Testis (tissue), 3 donors: ENCODE measurements around the gene FGF8. TPM values are rescaled to one million over a fixed set of nuclear protein-coding genes. Genes with fewer than 3 reads are reported as not detected.

Source experiments
- DNase-seq: peaks from one replicate; pipeline ENCODE4 v3.0.0-alpha.2; 2019
- H3K27ac ChIP-seq, 2 donors: fragments of 200-600 bp; sonication (generic); one replicate each; pipeline ENCODE4 v1.5.1; 2019
- H3K27me3 ChIP-seq: fragments of 200-600 bp; sonication (generic); one replicate; pipeline ENCODE4 v1.5.1; 2019
- H3K36me3 ChIP-seq: fragments of 200-600 bp; sonication (generic); one replicate; pipeline ENCODE4 v1.5.1; 2017; ENCODE audit warnings: low read depth; ENCODE audit errors: missing control alignments
- H3K4me1 ChIP-seq: fragments of 200-600 bp; sonication (generic); one replicate; pipeline ENCODE4 v1.5.1; 2019
- H3K4me3 ChIP-seq, 2 donors: fragments of 200-600 bp; sonication (generic); one replicate each; pipeline ENCODE4 v1.5.1; 2017 to 2019
- H3K9me3 ChIP-seq: fragments of 200-600 bp; sonication (generic); one replicate; pipeline ENCODE4 v1.5.1; 2017
- POLR2A ChIP-seq: fragments of 450-650 bp; IDR thresholded peaks from one replicate; pipeline ENCODE4 v1.6.1; 2017; ENCODE audit warnings: antibody characterized with exemption, mild to moderate bottlenecking, moderate library complexity
- WGBS, 2 donors: methylation state at CpG; one replicate each; pipeline ENCODE4 v1.1.5; 2018; 5-methylcytosine and 5-hydroxymethylcytosine counted together
- intact Hi-C: fragments of 100-400 bp; cut with DNase I; formaldehyde crosslinking; loops from one replicate; pipeline ENCODE4 v1.15.1; 2023; ENCODE audit warnings: low total_unique reads
- polyA plus RNA-seq: library from polyadenylated mRNA; stranded (reverse); fragments of 350-450 nt; fragmentation: Illumina TruSeq; extraction: RNeasy Lipid Tissue Mini Kit (QIAGEN cat#74804); gene quantifications from one replicate; pipeline ENCODE4 v1.2.3, GENCODE V29; 2014; ENCODE audit warnings: low read depth, low replicate concordance; ENCODE audit not compliant: insufficient read depth
- total RNA-seq, 2 donors: library from RNA; depleted of rRNA; stranded (reverse); fragments of >200 nt; gene quantifications; one replicate each; pipeline ENCODE4 v1.2.3, GENCODE V29; 2016
- TF ChIP-seq, protein P1 (sequence below), 3 experiments: fragments of 450-650 bp in 2 of 3; fragments of 200-600 bp in 1 of 3; sonication (generic) in 1 of 3; IDR thresholded peaks; one replicate each; pipeline ENCODE4 v1.5.1; 2016 to 2019; ENCODE audit warnings: antibody characterized with exemption in 3 of 3, mild to moderate bottlenecking in 2 of 3, moderate library complexity in 1 of 3

Gene FGF8
- total and polyA plus RNA-seq, 3 donors from 2014 or later: 0.41 to 1.1 TPM; not detected in 1

DNA sequence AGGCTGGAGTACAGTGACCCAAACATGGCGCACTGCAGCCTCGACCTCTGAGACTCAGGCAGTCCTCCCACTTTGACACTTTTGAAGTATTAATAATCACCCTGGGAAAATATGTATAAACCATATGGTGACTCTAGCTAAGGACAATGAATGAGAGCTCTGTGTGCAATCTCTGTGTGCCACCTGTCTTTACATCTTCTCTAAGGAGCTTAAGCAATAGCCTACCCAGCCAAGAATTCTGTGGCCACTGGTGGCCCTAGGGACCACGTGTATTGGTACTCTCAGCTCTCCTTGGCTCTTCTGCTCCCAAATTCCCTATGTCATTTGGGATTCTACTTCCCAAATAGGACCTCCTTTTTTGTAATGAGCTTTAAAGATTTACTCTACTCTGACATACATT is 23.7 kb downstream of the FGF8 start:
- no peak for DNase-seq

DNA sequence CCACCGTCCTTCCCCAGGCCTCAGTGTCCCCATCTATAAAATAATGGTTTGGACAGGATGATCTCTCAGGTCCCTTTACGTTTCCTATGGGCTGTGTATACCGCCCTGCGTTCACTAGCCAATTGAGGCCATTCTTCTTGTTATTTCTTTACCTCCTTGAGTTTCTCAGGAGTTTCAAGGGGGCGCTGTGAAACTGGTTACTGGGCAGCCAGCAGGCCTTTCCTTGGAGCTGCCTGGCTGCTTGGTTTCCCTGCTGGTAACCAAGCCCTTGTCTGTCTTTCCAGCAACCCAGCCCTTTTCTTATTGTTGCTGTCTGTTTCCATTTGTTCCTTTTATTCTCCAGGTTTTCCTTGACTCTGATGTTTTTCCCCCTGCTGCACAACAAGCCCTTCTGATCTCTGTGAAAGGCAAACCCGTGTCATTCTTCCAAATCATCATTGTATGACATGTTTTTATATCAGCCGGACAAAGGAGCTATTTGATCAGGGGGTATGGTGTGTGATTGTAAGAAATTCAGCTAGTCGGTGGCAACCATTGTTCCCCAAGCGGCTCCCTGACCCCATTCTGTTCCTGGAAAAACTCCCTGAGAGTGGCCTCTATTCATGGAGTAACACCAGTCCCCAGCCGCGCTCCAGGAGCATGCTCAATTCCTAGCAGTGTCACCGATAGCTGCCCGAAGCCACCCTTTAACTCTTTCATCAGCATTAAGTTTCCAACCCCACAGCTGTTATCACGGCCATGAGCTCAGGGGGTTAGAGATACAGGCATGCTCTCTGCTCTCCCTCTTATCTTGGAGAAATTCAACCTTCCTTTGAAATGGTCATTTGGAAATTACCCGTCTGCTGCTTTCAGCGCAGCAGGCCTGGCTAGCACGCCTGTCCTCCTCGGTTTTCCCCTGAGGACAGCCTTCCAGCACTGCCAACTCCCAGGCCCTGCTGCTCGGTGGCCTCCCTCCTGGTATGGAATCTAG is 26.6 kb downstream of the FGF8 start:
- no peaks in the 10 kb centered on the region for H3K27me3 ChIP-seq
- H3K36me3 ChIP-seq: no peaks in the 10 kb centered on the region
- TF ChIP-seq, protein P1, sequence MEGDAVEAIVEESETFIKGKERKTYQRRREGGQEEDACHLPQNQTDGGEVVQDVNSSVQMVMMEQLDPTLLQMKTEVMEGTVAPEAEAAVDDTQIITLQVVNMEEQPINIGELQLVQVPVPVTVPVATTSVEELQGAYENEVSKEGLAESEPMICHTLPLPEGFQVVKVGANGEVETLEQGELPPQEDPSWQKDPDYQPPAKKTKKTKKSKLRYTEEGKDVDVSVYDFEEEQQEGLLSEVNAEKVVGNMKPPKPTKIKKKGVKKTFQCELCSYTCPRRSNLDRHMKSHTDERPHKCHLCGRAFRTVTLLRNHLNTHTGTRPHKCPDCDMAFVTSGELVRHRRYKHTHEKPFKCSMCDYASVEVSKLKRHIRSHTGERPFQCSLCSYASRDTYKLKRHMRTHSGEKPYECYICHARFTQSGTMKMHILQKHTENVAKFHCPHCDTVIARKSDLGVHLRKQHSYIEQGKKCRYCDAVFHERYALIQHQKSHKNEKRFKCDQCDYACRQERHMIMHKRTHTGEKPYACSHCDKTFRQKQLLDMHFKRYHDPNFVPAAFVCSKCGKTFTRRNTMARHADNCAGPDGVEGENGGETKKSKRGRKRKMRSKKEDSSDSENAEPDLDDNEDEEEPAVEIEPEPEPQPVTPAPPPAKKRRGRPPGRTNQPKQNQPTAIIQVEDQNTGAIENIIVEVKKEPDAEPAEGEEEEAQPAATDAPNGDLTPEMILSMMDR (IDR thresholded peaks at IDR 0.05): no peak
- no peak for TF ChIP-seq POLR2A
- DNase-seq: no peak
- no peak overlapping the region for H3K27ac ChIP-seq
- intact Hi-C loops: no loop called here
- no peaks in the 10 kb centered on the region for H3K4me1 ChIP-seq
- no peaks in the 10 kb centered on the region for H3K9me3 ChIP-seq
- WGBS, 2 donors: 74 to 81% methylated on average over 19 of the region's 19 CpGs
- no peak overlapping the region for H3K4me3 ChIP-seq

More for the DNA sequence above, 23.7 kb downstream of the FGF8 start:
- intact Hi-C loops: no loop called here
- H3K36me3 ChIP-seq: no peaks in the 10 kb centered on the region
- H3K9me3 ChIP-seq: no peaks in the 10 kb centered on the region
- H3K4me3 ChIP-seq: no peak overlapping the region
- no peak overlapping the region for H3K27ac ChIP-seq
- WGBS, 2 donors: 80 to 83% methylated on average over 3 of the region's 3 CpGs
- TF ChIP-seq, protein P1 (IDR thresholded peaks at IDR 0.05): no peak
- no peak for TF ChIP-seq POLR2A
- no peaks in the 10 kb centered on the region for H3K27me3 ChIP-seq
- H3K4me1 ChIP-seq: no peaks in the 10 kb centered on the region

DNA sequence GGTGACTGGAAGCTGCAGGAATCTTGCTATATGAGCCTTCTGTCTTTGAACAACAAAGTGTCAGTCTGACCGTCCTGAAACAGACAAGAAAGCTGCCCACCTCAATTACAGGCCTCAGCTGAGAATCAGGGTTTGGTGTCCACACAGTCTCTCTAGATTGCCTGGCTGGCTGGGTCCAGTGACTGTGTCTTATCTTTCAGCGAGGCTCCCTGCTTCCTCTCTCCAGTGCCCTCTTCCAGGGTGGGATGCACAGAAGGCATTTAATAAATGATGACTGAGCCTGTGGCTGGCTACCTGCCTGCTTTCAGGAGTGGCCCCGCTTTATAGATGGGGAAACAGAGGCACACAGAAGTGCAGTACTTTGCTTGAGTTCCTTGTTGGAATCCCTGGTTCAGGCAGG is 27.4 kb downstream of the FGF8 start:
- no peak for DNase-seq
- no peaks in the 10 kb centered on the region for H3K27me3 ChIP-seq
- TF ChIP-seq POLR2A: no peak
- intact Hi-C loops: no loop called here
- no peaks in the 10 kb centered on the region for H3K36me3 ChIP-seq
- no peaks in the 10 kb centered on the region for H3K9me3 ChIP-seq
- no peak overlapping the region for H3K4me3 ChIP-seq
- no peaks in the 10 kb centered on the region for H3K4me1 ChIP-seq
- no peak overlapping the region for H3K27ac ChIP-seq
- 82 to 87% methylated on average over 3 of the region's 3 CpGs for WGBS, 2 donors

DNA sequence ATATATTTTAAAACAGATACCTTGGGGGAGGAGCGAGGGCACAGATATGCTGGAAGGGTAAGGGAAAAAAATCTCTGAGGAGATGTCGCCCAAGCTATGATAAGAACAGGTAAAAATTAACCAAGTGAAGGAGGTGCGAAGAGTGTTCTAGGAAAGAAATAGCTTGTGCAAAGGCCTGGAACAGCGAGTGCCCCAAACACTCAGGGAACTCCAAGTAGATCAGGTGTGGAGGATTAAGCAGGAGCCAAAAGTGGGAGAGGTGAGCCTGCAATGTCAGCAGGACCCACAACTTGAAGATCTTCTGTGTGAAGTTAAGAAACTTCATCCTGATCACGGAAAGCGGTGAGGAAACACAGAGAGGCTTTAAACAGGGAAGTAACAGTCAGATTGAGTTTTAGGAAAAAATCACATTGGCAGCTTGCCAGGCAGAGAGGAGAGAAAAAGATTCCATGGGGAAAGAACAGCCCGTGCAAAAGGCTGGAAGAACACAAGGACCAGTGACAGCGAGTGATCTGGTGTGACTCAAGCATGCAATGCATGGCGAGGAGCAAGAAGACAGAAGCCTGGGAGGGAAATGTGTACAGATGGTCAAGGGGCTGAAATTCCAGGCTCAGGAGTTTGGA is 30.7 kb downstream of the FGF8 start:
- 61 to 70% methylated on average over 9 of the region's 9 CpGs for WGBS, 2 donors
- TF ChIP-seq, protein P1 (IDR thresholded peaks at IDR 0.05): no peak
- TF ChIP-seq POLR2A: no peak
- DNase-seq: no peak
- Histone ChIP-seq H3K4me1 (no peaks in the 10 kb centered on the region), H3K9me3 (no peaks in the 10 kb centered on the region), H3K27ac (no peak overlapping the region), H3K4me3 (no peak overlapping the region), H3K36me3 (no peaks in the 10 kb centered on the region), H3K27me3 (no peaks in the 10 kb centered on the region)
- intact Hi-C loops: no loop called here

DNA sequence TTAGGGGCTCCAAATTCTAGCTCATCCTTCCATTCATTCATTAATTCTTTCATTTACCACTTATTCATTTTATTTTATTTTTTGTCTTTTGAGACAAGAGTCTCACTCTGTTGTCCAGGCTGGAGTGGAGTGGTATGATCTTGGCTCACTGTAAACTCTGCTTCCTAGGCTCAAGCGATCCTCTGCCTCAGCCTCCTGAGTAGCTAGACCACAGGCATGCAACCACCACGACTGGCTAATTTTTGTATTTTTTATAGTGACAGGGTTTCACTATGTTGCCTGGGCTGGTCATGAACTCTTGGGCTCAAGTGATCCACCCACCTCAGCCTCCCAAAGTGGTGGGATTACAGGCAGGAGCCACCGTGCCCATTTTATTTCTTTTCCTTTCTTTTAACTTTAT is 31.6 kb downstream of the FGF8 start:
- no peaks in the 10 kb centered on the region for H3K36me3 ChIP-seq
- H3K4me1 ChIP-seq: no peaks in the 10 kb centered on the region
- no peak for DNase-seq
- H3K4me3 ChIP-seq: no peak overlapping the region
- no peak for TF ChIP-seq POLR2A
- no peaks in the 10 kb centered on the region for H3K9me3 ChIP-seq
- H3K27me3 ChIP-seq: no peaks in the 10 kb centered on the region
- WGBS, 2 donors: 80 to 87% methylated on average over 3 of the region's 3 CpGs
- no peak overlapping the region for H3K27ac ChIP-seq
- intact Hi-C loops: no loop called here
